Right lobe of liver (tissue), 6 donors: ENCODE measurements around the gene IMP4. TPM values are rescaled to one million over a fixed set of nuclear protein-coding genes. Genes with fewer than 3 reads are reported as not detected.

ENCODE experiments used
- ATAC-seq, 4 donors: fragments of 200-7000 bp; cut with Tn5 transposase; one replicate each; pipeline ENCODE4 v1.9.1; 2020; ENCODE audit warnings: mild to moderate bottlenecking in 4 of 4, moderate library complexity in 4 of 4
- DNase-seq, 3 donors: peaks; one replicate each; pipeline ENCODE4 v3.0.0-alpha.2; 2020
- H3K27ac ChIP-seq, 3 donors: fragments of 200-600 bp; one replicate each; pipeline ENCODE4 v1.8.0; 2022
- H3K27me3 ChIP-seq, 2 donors: fragments of 200-600 bp; one replicate each; pipeline ENCODE4 v1.8.0; 2022
- H3K36me3 ChIP-seq, 4 donors: fragments of 200-600 bp; sonication (generic) in 1 of 4; one replicate each; pipeline versions ENCODE4 v1.5.1 to v1.8.0; 2017 to 2022; ENCODE audit warnings: control low read depth in 1 of 4
- H3K4me1 ChIP-seq, 4 donors: fragments of 200-600 bp; sonication (generic) in 1 of 4; one replicate each; pipeline versions ENCODE4 v1.5.1 to v1.8.0; 2017 to 2022; ENCODE audit warnings: control low read depth in 1 of 4
- H3K4me3 ChIP-seq, 3 donors: fragments of 200-600 bp; one replicate each; pipeline ENCODE4 v1.8.0; 2022
- H3K9me3 ChIP-seq, 4 donors: fragments of 200-600 bp; sonication (generic) in 1 of 4; one replicate each; pipeline versions ENCODE4 v1.5.1 to v1.8.0; 2017 to 2022; ENCODE audit warnings: control low read depth in 1 of 4
- POLR2A ChIP-seq: fragments of 450-650 bp; IDR thresholded peaks from one replicate; pipeline ENCODE4 v1.6.1; 2017; ENCODE audit warnings: antibody characterized with exemption, mild to moderate bottlenecking
- WGBS: methylation state at CpG from one replicate; pipeline ENCODE4 v1.1.6; 2018; ENCODE audit warnings: low coverage, low lambda C conversion rate; ENCODE audit not compliant: insufficient coverage; ENCODE audit errors: missing lambda C conversion rate; 5-methylcytosine and 5-hydroxymethylcytosine counted together
- intact Hi-C, 2 donors: fragments of 100-400 bp; cut with DNase I; formaldehyde crosslinking; loops; one replicate each; pipeline versions ENCODE4 v1.11.2 to v1.14.1; 2022
- total RNA-seq, 6 experiments: library from RNA; depleted of rRNA in 2 of 6; stranded (reverse); fragments of >200 nt in 2 of 6; fragmentation: NEBNext Ultra II Directional in 3 of 6; extraction: Animal tissue kit (Norgen Biotek cat#: 25700) in 3 of 6; gene quantifications; one replicate each; pipeline versions ENCODE4 v1.1.0 to v1.2.4, GENCODE V29; 2016 to 2023
- TF ChIP-seq, protein P1 (sequence below), 4 donors: fragments of 200-600 bp in 3 of 4; fragments of 450-650 bp in 1 of 4; IDR thresholded peaks; one replicate each; pipeline versions ENCODE4 v1.5.1 to v1.8.0; 2016 to 2022; ENCODE audit warnings: antibody characterized with exemption in 4 of 4, mild to moderate bottlenecking in 2 of 4
- donor health status: DM: no; HTN: yes; CAD: no.
- donor health status: DM: no; HTN: no; CAD: no.
- donor health status: DM: no; HTN: no; CAD: no.
- donor health status: DM: no; HTN: yes; CAD: no.
- donor health status: DM: no; HTN: yes; CAD: no.

IMP4 gene
- total RNA-seq, 6 experiments from 2014 or later, result 43.1 to 136 (median 56.7) TPM

DNA sequence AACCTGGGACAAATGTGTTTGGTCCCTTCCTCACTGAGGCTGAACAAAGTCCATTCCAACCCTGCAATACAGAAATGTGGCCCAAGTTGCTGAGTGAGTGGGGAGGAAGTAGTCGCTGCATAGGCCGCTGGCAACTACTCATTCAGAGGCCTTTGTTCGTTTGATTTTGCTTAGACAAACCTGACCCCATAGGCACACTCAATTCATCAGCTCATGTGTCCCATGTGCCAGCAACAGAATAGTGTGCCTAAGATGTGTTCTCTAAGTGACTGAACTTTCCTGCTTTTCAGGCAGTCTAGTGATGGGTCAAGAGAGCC, 36.2 kb downstream of the IMP4 start:
- WGBS, result 77% methylated on average over 3 of the region's 3 CpGs
- DNase-seq, result no peak
- H3K9me3 ChIP-seq, result no peaks in the 10 kb centered on the region
- H3K27me3 ChIP-seq, result no peaks in the 10 kb centered on the region
- intact Hi-C loops, result no loop called here
- H3K36me3 ChIP-seq, result no peaks in the 10 kb centered on the region
- TF ChIP-seq, protein P1, sequence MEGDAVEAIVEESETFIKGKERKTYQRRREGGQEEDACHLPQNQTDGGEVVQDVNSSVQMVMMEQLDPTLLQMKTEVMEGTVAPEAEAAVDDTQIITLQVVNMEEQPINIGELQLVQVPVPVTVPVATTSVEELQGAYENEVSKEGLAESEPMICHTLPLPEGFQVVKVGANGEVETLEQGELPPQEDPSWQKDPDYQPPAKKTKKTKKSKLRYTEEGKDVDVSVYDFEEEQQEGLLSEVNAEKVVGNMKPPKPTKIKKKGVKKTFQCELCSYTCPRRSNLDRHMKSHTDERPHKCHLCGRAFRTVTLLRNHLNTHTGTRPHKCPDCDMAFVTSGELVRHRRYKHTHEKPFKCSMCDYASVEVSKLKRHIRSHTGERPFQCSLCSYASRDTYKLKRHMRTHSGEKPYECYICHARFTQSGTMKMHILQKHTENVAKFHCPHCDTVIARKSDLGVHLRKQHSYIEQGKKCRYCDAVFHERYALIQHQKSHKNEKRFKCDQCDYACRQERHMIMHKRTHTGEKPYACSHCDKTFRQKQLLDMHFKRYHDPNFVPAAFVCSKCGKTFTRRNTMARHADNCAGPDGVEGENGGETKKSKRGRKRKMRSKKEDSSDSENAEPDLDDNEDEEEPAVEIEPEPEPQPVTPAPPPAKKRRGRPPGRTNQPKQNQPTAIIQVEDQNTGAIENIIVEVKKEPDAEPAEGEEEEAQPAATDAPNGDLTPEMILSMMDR (IDR thresholded peaks at IDR 0.05), result no peak
- TF ChIP-seq POLR2A, result no peak
- no peak overlapping the region for H3K4me3 ChIP-seq
- peaks cover 0 to 6% (median 0%) of the 10 kb centered on the region in 4 donors for H3K4me1 ChIP-seq
- no peak for ATAC-seq
- no peak overlapping the region for H3K27ac ChIP-seq

DNA sequence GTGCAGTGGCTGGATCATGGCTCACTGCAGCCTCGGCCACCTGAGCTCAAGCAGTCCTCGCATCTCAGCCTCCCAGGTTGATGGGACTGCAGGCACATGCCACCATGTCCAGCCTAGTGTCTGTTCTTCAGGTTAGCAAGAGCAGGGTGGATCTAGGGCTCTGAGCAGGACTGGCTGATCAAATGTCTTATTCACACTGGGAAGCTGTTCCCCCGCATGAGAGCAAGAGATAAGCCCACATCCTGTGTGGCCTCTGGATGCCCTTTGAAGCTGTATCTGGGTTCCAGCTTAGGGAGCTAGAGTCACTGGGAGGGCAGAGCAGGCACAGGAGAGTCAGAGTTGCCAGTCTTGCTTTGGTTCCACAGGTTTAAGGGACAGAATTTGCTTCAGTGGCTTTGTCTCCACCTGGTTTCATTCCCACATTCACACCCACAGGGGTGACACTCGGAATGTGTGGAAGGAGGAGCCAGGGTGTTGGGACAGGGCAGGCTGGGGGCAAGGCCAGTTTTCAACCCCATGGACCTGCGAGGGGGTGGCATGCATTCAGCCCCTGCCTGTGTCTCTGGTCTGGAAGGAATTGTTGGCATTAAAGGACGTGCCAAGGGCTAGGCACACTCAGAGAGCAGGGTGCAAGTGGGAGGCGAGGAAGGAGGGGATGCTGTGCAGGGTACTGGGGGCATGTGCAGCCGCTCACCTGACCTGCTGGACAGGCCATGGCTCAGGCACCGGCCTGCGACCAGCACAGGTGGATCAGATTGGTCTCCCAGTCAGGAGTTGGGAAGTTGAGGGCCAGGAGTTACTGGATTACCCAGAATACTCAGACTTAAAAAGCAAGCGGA, 37.6 kb downstream of the IMP4 start:
- Histone ChIP-seq H3K4me3 (no peak overlapping the region), H3K36me3 (no peaks in the 10 kb centered on the region), H3K27me3 (no peaks in the 10 kb centered on the region), H3K27ac (no peak overlapping the region), H3K4me1 (peaks cover 0 to 6% (median 0%) of the 10 kb centered on the region in 4 donors), H3K9me3 (no peaks in the 10 kb centered on the region)
- TF ChIP-seq, protein P1 (IDR thresholded peaks at IDR 0.05), result no peak
- TF ChIP-seq POLR2A, result no peak
- peak in 3 of 4 donors; percentile 33 to 40 (median 39) for ATAC-seq
- no peak for DNase-seq
- intact Hi-C loops, result no loop called here
- 60% methylated on average over 1 of the region's 11 CpGs for WGBS

DNA sequence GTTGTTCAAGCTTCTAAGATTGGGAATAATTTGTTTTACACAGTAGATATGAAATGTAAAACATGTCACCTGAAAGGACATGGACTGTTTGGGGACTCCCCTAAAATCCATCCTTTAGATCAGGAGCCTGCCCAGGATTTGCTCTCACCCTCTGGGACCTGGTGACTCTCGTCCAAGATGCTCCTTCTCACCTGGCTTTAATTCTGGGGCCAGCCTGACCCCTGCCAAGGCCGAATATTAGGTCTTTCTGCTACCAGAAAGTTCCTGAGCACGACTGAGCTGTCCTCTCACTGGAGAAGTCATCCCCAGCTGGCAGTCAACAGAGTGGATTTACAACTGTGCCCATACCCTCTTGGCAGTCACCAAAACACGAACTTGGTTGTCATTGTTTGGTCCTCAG, 38.4 kb downstream of the IMP4 start:
- TF ChIP-seq, protein P1 (IDR thresholded peaks at IDR 0.05), result no peak
- TF ChIP-seq POLR2A, result no peak
- H3K27me3 ChIP-seq, result no peaks in the 10 kb centered on the region

DNA sequence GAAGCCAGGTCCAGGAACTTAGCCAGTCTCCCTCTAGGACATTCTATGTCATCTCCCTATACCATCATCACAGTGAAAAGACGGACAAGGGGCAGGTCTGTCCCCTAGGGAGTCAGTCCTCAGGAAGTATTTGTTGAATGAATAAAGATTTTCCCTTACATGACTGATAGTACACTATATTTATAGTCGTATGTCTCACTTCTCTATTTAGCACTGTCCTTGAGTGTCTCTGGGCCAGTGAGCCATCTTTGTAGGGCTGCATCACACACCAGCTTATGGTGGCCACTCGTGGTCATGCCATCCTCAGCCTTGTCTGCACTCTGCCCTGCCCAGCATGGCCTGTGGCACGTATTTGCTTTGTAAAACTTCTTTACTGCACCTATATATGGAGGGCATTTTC, 38.9 kb downstream of the IMP4 start:
- TF ChIP-seq, protein P1 (IDR thresholded peaks at IDR 0.05), result no peak
- no peak for TF ChIP-seq POLR2A
- Histone ChIP-seq H3K4me1 (peaks cover 0 to 6% (median 0%) of the 10 kb centered on the region in 4 donors), H3K27me3 (no peaks in the 10 kb centered on the region), H3K4me3 (no peak overlapping the region), H3K27ac (no peak overlapping the region), H3K36me3 (no peaks in the 10 kb centered on the region), H3K9me3 (no peaks in the 10 kb centered on the region)
- ATAC-seq (no peak), DNase-seq (no peak)
- WGBS, result 72% methylated on average over 4 of the region's 4 CpGs
- intact Hi-C loops, result no loop called here

More for the DNA sequence above, 38.4 kb downstream of the IMP4 start:
- H3K4me3 ChIP-seq, result no peak overlapping the region
- no peak overlapping the region for H3K27ac ChIP-seq
- peaks cover 0 to 6% (median 0%) of the 10 kb centered on the region in 4 donors for H3K4me1 ChIP-seq
- 50% methylated on average over 1 of the region's 4 CpGs for WGBS
- H3K36me3 ChIP-seq, result no peaks in the 10 kb centered on the region
- DNase-seq, result no peak
- intact Hi-C loops, result no loop called here
- no peak for ATAC-seq
- no peaks in the 10 kb centered on the region for H3K9me3 ChIP-seq
